Sigmoid colon (tissue), 4 donors: ENCODE results near the gene DPH5.
A peak's percentile ranks its signal among the peaks of the same experiment; 100 is the strongest.

Experiments
- CTCF ChIP-seq, 4 experiments: fragments of 450-650 bp in 3 of 4; fragments of 200-600 bp in 1 of 4; IDR thresholded peaks; one replicate each; pipeline ENCODE4 v1.5.1; 2016 to 2019; ENCODE audit warnings: antibody characterized with exemption in 4 of 4, mild to moderate bottlenecking in 3 of 4, moderate library complexity in 2 of 4
- POLR2AphosphoS5 ChIP-seq, 4 donors: sonication (generic); formaldehyde crosslinking; IDR thresholded peaks; one replicate each; pipeline ENCODE4 v1.6.1; 2017; ENCODE audit warnings: antibody characterized with exemption in 4 of 4

- TF ChIP-seq CTCF (IDR thresholded peaks at IDR 0.05) (no peak), POLR2AphosphoS5 (IDR thresholded peaks at IDR 0.05) (peak in 1 of 4 donors; percentile 16)
These were observed 36.1 kb downstream of the DPH5 start for GRCh38 chr1:100989306-100990077.
